CD14-positive monocyte (primary cell): ENCODE data around the gene TTYH1. TPM values are rescaled to one million over a fixed set of nuclear protein-coding genes. Genes with fewer than 3 reads are reported as not detected.
"Not testable (repeated sequence)": the region's sequence is repeated elsewhere in the genome, so short reads cannot be mapped to it uniquely, and the experiment has no call there.

ENCODE experiments used
- DNase-seq, 3 donors: peaks; one replicate each; pipeline ENCODE4 v3.0.0-alpha.2; 2011 to 2022
- H2AFZ ChIP-seq: 2 replicates; pipeline ENCODE4 v1.6.0; 2012; ENCODE audit warnings: mild to moderate bottlenecking, low read depth, low read length, inconsistent platforms; ENCODE audit not compliant: insufficient read depth, poor library complexity, severe bottlenecking
- H3K27ac ChIP-seq, 2 donors: 1 replicate in 1 of 2; 2 replicates in 1 of 2; pipeline ENCODE4 v1.5.1; 2012 to 2013; ENCODE audit warnings: low read length in 2 of 2, control low read depth in 1 of 2, inconsistent platforms in 1 of 2, low read depth in 1 of 2, mild to moderate bottlenecking in 1 of 2
- H3K27me3 ChIP-seq, 2 donors: one replicate each; pipeline versions ENCODE4 v1.6.0 to v1.6.1; 2011 to 2013; ENCODE audit warnings: low read length in 2 of 2; ENCODE audit not compliant: control insufficient read depth in 2 of 2, insufficient read depth in 2 of 2
- H3K36me3 ChIP-seq, 2 donors: replicated peaks in 1 of 2; 1 replicate in 1 of 2; 2 replicates in 1 of 2; pipeline versions ENCODE4 v1.5.1 to v1.6.1; 2012 to 2013; ENCODE audit warnings: low read length in 2 of 2, control low read depth in 1 of 2, inconsistent platforms in 1 of 2, mild to moderate bottlenecking in 1 of 2; ENCODE audit not compliant: insufficient read depth in 2 of 2, control insufficient read depth in 1 of 2
- H3K4me1 ChIP-seq, 2 donors: 1 replicate in 1 of 2; 2 replicates in 1 of 2; pipeline versions ENCODE4 v1.5.1 to v1.6.1; 2012 to 2013; ENCODE audit warnings: low read length in 2 of 2, control low read depth in 1 of 2, inconsistent platforms in 1 of 2, mild to moderate bottlenecking in 1 of 2, moderate library complexity in 1 of 2; ENCODE audit not compliant: insufficient read depth in 2 of 2, control insufficient read depth in 1 of 2
- H3K4me2 ChIP-seq: replicated peaks from 2 replicates; pipeline ENCODE3; 2012; ENCODE audit warnings: low read length, moderate library complexity, mild to moderate bottlenecking; ENCODE audit not compliant: poor library complexity, severe bottlenecking; ENCODE audit errors: extremely low read depth
- H3K4me3 ChIP-seq, 3 experiments: fragments of 200-600 bp in 1 of 3; sonication (generic) in 1 of 3; replicated peaks in 1 of 3; 1 replicate in 2 of 3; 2 replicates in 1 of 3; pipeline ENCODE4 v1.5.1; 2011 to 2013; ENCODE audit warnings: low read length in 3 of 3, mild to moderate bottlenecking in 3 of 3, control low read depth in 2 of 3, low read depth in 2 of 3, inconsistent platforms in 1 of 3, moderate library complexity in 1 of 3
- H3K79me2 ChIP-seq: 2 replicates; pipeline ENCODE4 v1.6.0; 2012; ENCODE audit warnings: mild to moderate bottlenecking, control low read depth, inconsistent platforms, low read length, moderate library complexity; ENCODE audit not compliant: insufficient read depth
- H3K9ac ChIP-seq: 2 replicates; pipeline ENCODE4 v1.6.0; 2017; ENCODE audit warnings: low read length, mild to moderate bottlenecking; ENCODE audit not compliant: insufficient read depth, poor library complexity, severe bottlenecking
- H3K9me3 ChIP-seq, 2 donors: replicated peaks in 1 of 2; 1 replicate in 1 of 2; 2 replicates in 1 of 2; pipeline versions ENCODE4 v1.5.1 to v1.6.1; 2012 to 2013; ENCODE audit warnings: low read length in 2 of 2, control low read depth in 1 of 2; ENCODE audit not compliant: control insufficient read depth in 1 of 2, insufficient read depth in 1 of 2
- H4K20me1 ChIP-seq: 2 replicates; pipeline ENCODE4 v1.6.0; 2012; ENCODE audit warnings: mild to moderate bottlenecking, low read length, control low read depth, moderate library complexity; ENCODE audit not compliant: insufficient read depth
- H3K27ac Mint-ChIP-seq, 7 donors: one replicate each; pipeline ENCODE4 v1.8.0; 2020; ENCODE audit warnings: mild to moderate bottlenecking in 7 of 7, mixed read lengths in 7 of 7, moderate library complexity in 6 of 7, inconsistent platforms in 2 of 7
- H3K27me3 Mint-ChIP-seq, 3 donors: one replicate each; pipeline ENCODE4 v1.8.0; 2021 to 2022; ENCODE audit warnings: low read depth in 3 of 3, mild to moderate bottlenecking in 3 of 3, mixed read lengths in 3 of 3, moderate library complexity in 3 of 3, inconsistent platforms in 1 of 3
- H3K36me3 Mint-ChIP-seq, 2 donors: one replicate each; pipeline ENCODE4 v1.8.0; 2020; ENCODE audit warnings: mixed read lengths in 2 of 2, inconsistent platforms in 1 of 2, mild to moderate bottlenecking in 1 of 2
- H3K4me1 Mint-ChIP-seq: one replicate; pipeline ENCODE4 v1.8.0; 2020; ENCODE audit warnings: mild to moderate bottlenecking, mixed read lengths
- H3K4me3 Mint-ChIP-seq, 2 donors: one replicate each; pipeline ENCODE4 v1.8.0; 2020; ENCODE audit warnings: mild to moderate bottlenecking in 2 of 2, mixed read lengths in 2 of 2, moderate library complexity in 1 of 2
- H3K9me3 Mint-ChIP-seq, 7 donors: one replicate each; pipeline ENCODE4 v1.8.0; 2020 to 2022; ENCODE audit warnings: mixed read lengths in 7 of 7, mild to moderate bottlenecking in 6 of 7, moderate library complexity in 6 of 7, inconsistent platforms in 2 of 7
- WGBS: methylation state at CpG from one replicate; pipeline ENCODE4 v1.1.5; 2013; ENCODE audit warnings: missing lambda C conversion rate; ENCODE audit not compliant: insufficient coverage; 5-methylcytosine and 5-hydroxymethylcytosine counted together
- intact Hi-C, 2 donors: fragments of 100-400 bp; cut with micrococcal nuclease; formaldehyde crosslinking; loops; one replicate each; pipeline versions ENCODE4 v1.15.0 to v1.15.1; 2023
- polyA minus RNA-seq: library from RNA; depleted of rRNA, polyadenylated mRNA; stranded (reverse); fragments of >200 nt; gene quantifications from 2 replicates; pipeline ENCODE4 v1.2.3, GENCODE V29; 2012
- polyA plus RNA-seq, 3 donors: library from polyadenylated mRNA; depleted of rRNA in 1 of 3; unstranded in 2 of 3; stranded (reverse) in 1 of 3; fragments of 300-500 nt in 2 of 3; fragments of >200 nt in 1 of 3; fragmentation: Illumina TruSeq in 2 of 3; gene quantifications; 1 replicate in 2 of 3; 2 replicates in 1 of 3; pipeline ENCODE4 v1.2.3, GENCODE V29; 2012 to 2021
- total RNA-seq, 12 experiments: library from RNA in 1 of 12; stranded (reverse) in 1 of 12; fragments of 120-200 nt in 1 of 12; gene quantifications; one replicate each; pipeline ENCODE4 v1.2.4 and lab custom pipeline; 2013 to 2026; ENCODE audit warnings: mixed read lengths in 6 of 12, inconsistent platforms in 1 of 12
- TF ChIP-seq, protein P1 (sequence below): fragments of 200-600 bp; IDR thresholded peaks from one replicate; pipeline ENCODE4 v1.8.0; 2022; ENCODE audit warnings: antibody characterized with exemption, mild to moderate bottlenecking

Gene TTYH1
- not detected for total RNA-seq (2013)
- polyA plus RNA-seq (not detected), polyA minus RNA-seq (not detected in 2 replicates), total RNA-seq (lab: John Stamatoyannopoulos, UW) (0 to 0.58 (median 0.07) reads per million in 11 experiments)

DNA sequence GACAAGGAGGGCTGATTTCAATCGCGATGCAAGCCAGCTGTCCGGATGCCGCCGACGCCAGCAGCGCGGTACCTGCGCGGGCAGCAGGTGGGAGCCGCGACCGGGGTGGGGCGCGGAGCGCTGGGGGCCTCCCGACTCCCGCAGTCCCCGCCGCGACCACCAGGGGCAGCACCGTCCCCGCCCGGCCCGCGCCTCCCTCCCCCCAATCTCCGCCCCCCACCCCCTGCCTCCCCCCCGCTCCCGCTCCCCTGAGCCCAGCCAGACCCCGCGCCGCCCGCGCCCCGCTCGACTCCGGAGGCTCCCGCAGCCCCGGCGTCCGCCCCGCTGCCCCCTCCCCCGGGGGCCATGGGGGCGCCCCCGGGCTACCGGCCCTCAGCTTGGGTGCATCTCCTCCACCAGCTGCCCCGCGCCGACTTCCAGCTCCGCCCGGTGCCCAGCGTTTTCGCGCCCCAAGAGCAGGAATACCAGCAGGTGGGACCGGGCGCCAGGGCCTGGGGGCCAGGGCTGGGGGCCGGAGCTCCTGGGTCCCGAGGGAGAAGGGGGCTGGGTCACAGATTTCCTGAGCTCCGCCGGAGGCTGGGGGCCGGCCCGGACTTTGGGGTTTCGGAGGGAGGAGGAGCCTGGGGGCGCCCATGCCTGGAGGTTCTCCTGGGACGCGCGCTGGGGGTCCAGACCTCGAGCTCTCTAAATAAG is at the start of gene TTYH1:
TSS of gene TTYH1 (plus strand) at position 257 of the 693 bp plus-strand sequence. CDS start at position 346, 89 bp downstream.
- Histone ChIP-seq H4K20me1 (no peaks in the 10 kb centered on the region), H3K9ac (no peak within 1 kb of the TSS), H2AFZ (no peak within 1 kb of the TSS), H3K4me3 (no peak within 1 kb of the TSS), H3K27ac (no peak within 1 kb of the TSS), H3K4me2 (no peak within 1 kb of the TSS), H3K27me3 (peaks cover 30 to 63% of the 10 kb centered on the region in 2 donors), H3K36me3 (no peaks in the 10 kb centered on the region), H3K4me1 (peaks cover 12 to 15% of the 10 kb centered on the region in 2 donors), H3K9me3 (peaks cover 0 to 10% of the 10 kb centered on the region in 2 donors), H3K79me2 (no peaks in the 10 kb centered on the region)
- H3K9me3 Mint-ChIP-seq = peaks cover 7 to 24% (median 18%) of the 10 kb centered on the region in 7 donors
- peaks cover 56 to 71% (median 56%) of the 10 kb centered on the region in 3 donors for H3K27me3 Mint-ChIP-seq
- peaks cover 14% of the 10 kb centered on the region for H3K4me1 Mint-ChIP-seq
- intact Hi-C loops = loop anchor here in 1 of 2 donors (10.0 kb wide), 1 partner anchor 119 kb away; no protein-coding TSS in a partner anchor
- 1% methylated on average over 33 of the region's 68 CpGs for WGBS
- H3K27ac Mint-ChIP-seq = peak within 1 kb of the TSS in 1 of 7 donors; percentile 19
- peaks cover 0 to 6% of the 10 kb centered on the region in 2 donors for H3K36me3 Mint-ChIP-seq
- no peak for DNase-seq
- H3K4me3 Mint-ChIP-seq = peak within 1 kb of the TSS in 1 of 2 donors; percentile 61
- TF ChIP-seq, protein P1, sequence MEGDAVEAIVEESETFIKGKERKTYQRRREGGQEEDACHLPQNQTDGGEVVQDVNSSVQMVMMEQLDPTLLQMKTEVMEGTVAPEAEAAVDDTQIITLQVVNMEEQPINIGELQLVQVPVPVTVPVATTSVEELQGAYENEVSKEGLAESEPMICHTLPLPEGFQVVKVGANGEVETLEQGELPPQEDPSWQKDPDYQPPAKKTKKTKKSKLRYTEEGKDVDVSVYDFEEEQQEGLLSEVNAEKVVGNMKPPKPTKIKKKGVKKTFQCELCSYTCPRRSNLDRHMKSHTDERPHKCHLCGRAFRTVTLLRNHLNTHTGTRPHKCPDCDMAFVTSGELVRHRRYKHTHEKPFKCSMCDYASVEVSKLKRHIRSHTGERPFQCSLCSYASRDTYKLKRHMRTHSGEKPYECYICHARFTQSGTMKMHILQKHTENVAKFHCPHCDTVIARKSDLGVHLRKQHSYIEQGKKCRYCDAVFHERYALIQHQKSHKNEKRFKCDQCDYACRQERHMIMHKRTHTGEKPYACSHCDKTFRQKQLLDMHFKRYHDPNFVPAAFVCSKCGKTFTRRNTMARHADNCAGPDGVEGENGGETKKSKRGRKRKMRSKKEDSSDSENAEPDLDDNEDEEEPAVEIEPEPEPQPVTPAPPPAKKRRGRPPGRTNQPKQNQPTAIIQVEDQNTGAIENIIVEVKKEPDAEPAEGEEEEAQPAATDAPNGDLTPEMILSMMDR = peak; percentile 60

DNA sequence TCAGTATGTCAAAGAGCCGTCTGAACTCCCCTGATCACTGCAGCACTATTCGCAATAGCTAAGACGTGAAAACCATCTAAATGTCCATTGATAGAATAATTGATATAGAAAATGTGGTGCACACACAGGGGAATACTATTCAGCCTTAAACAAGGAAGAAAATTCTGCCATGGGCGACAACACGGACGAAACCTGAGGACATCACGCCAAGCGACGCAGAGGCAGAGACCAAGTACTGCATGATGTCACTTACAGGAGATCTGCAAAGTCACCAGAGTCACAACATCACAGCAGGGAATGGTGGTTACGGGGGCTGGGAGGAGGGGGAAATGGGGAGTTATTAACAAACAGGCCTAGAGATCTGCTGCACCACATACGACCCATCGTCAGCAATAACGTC is 49.5 kb upstream of the TTYH1 start:
- WGBS = 50% methylated on average over 2 of the region's 13 CpGs
- H3K9me3 Mint-ChIP-seq, intact Hi-C loops, H3K27me3 ChIP-seq, H3K9me3 ChIP-seq, H3K36me3 ChIP-seq, H4K20me1 ChIP-seq, H2AFZ ChIP-seq, H3K27me3 Mint-ChIP-seq: not testable (repeated sequence)
- H3K27ac Mint-ChIP-seq = peak overlapping the region; percentile 89 to 99 (median 96)
- Histone ChIP-seq H3K27ac (peak overlapping the region; percentile 91 to 98), H3K4me2 (peak overlapping the region; percentile 91), H3K9ac (peak overlapping the region; percentile 84), H3K4me3 (peak overlapping the region in 1 of 3 experiments; percentile 83), H3K4me1 (peaks cover 86 to 87% of the 10 kb centered on the region in 2 donors), H3K79me2 (peaks cover 56% of the 10 kb centered on the region)
- H3K4me1 Mint-ChIP-seq = peaks cover 80% of the 10 kb centered on the region
- peak in 2 of 3 donors; percentile 58 to 70 for DNase-seq
- H3K36me3 Mint-ChIP-seq = peaks cover 16 to 18% of the 10 kb centered on the region in 2 donors
- peak overlapping the region; percentile 92 to 95 for H3K4me3 Mint-ChIP-seq
